Endothelial cell of umbilical vein (primary cell): Measurements from ENCODE around the gene METTL26. TPM values are rescaled to one million over a fixed set of nuclear protein-coding genes. Genes with fewer than 3 reads are reported as not detected.

Source experiments
- BruUV-seq: library from RNA; stranded (reverse); fragments of 400-500 nt; replicated peaks from 2 replicates; lab custom pipeline; 2021; lab: Mats Ljungman, UMichigan
- CTCF ChIA-PET: fragments of 300-600, 350-600 bp; sonication (Branson Sonifier 250); formaldehyde crosslinking; loops from one replicate; lab custom pipeline; 2021; ENCODE audit warnings: antibody characterized with exemption, inconsistent platforms; lab: Charles Lee
- POLR2A ChIA-PET: fragments of 300-600, 350-600 bp; sonication (Branson Sonifier 250); formaldehyde crosslinking; loops from one replicate; lab custom pipeline; 2021; ENCODE audit warnings: antibody characterized with exemption, inconsistent platforms; lab: Charles Lee
- DNase-seq: peaks from one replicate; pipeline ENCODE4 v3.0.0-alpha.2; 2011; ENCODE audit warnings: low read depth, low spot score
- FAIRE-seq: peaks from 2 replicates; lab custom pipeline; 2011; peaks lifted over from hg19 to GRCh38; lab: Jason Lieb, UNC
- H2AFZ ChIP-seq: 2 replicates; pipeline ENCODE4 v1.6.0; 2012; ENCODE audit warnings: low read depth, low read length, control low read depth, inconsistent platforms
- H3K27ac ChIP-seq: 2 replicates; pipeline ENCODE4 v1.5.1; 2011; ENCODE audit warnings: low read depth, mild to moderate bottlenecking, control low read depth, low read length, moderate library complexity; ENCODE audit not compliant: insufficient read depth
- H3K27me3 ChIP-seq, 2 experiments: 2 replicates each; pipeline versions ENCODE4 v1.6.0 to v1.6.1; 2011; ENCODE audit warnings: low read length in 2 of 2, mixed read lengths in 1 of 2; ENCODE audit not compliant: control insufficient read depth in 2 of 2, insufficient read depth in 2 of 2
- H3K36me3 ChIP-seq, 2 experiments: 2 replicates in 1 of 2; 3 replicates in 1 of 2; pipeline ENCODE4 v1.5.1; 2011; ENCODE audit warnings: low read length in 2 of 2, mild to moderate bottlenecking in 1 of 2, moderate library complexity in 1 of 2; ENCODE audit not compliant: control insufficient read depth in 2 of 2, insufficient read depth in 2 of 2; ENCODE audit errors: extremely low read depth in 1 of 2
- H3K4me1 ChIP-seq: 3 replicates; pipeline ENCODE4 v1.5.1; 2011; ENCODE audit warnings: mild to moderate bottlenecking, low read length; ENCODE audit not compliant: control insufficient read depth, insufficient read depth; ENCODE audit errors: extremely low read depth
- H3K4me2 ChIP-seq: 2 replicates; pipeline ENCODE4 v1.6.1; 2011; ENCODE audit warnings: low read length, control low read depth, mixed read lengths; ENCODE audit not compliant: insufficient read depth
- H3K4me3 ChIP-seq, 3 experiments: fragments of 200-600 bp in 1 of 3; sonication (generic), shearing (Covaris generic) in 1 of 3; replicated peaks in 1 of 3; 2 replicates each; pipeline ENCODE4 v1.5.1; 2011 to 2016; ENCODE audit warnings: control low read depth in 3 of 3, low read length in 3 of 3, mild to moderate bottlenecking in 2 of 3, inconsistent platforms in 1 of 3, low read depth in 1 of 3, moderate library complexity in 1 of 3; ENCODE audit not compliant: insufficient read depth in 1 of 3
- H3K79me2 ChIP-seq: 2 replicates; pipeline ENCODE4 v1.6.0; 2012; ENCODE audit warnings: low read length, inconsistent platforms; ENCODE audit not compliant: control insufficient read depth, insufficient read depth
- H3K9ac ChIP-seq: replicated peaks from 2 replicates; pipeline ENCODE3; 2011; ENCODE audit warnings: low read length, control low read depth; ENCODE audit not compliant: insufficient read depth; ENCODE audit errors: extremely low read depth
- H3K9me1 ChIP-seq: replicated peaks from 3 replicates; pipeline ENCODE4 v1.6.0; 2011; ENCODE audit warnings: mild to moderate bottlenecking, low read length; ENCODE audit not compliant: control insufficient read depth, insufficient read depth; ENCODE audit errors: extremely low read depth
- H3K9me3 ChIP-seq: replicated peaks from 2 replicates; pipeline ENCODE4 v1.5.1; 2012; ENCODE audit warnings: low read length, inconsistent platforms; ENCODE audit not compliant: control insufficient read depth, insufficient read depth
- H4K20me1 ChIP-seq: replicated peaks from 2 replicates; pipeline ENCODE3; 2011; ENCODE audit warnings: mild to moderate bottlenecking, low read length; ENCODE audit not compliant: control insufficient read depth, insufficient read depth; ENCODE audit errors: extremely low read depth
- EZH2 ChIP-seq: IDR thresholded peaks from 2 replicates; pipeline ENCODE4 v1.6.1; 2012; ENCODE audit warnings: borderline replicate concordance, low read depth, mild to moderate bottlenecking, moderate library complexity, low read length, inconsistent platforms; ENCODE audit not compliant: severe bottlenecking
- FOS ChIP-seq: IDR thresholded peaks from 2 replicates; pipeline ENCODE4 v1.6.1; 2011; ENCODE audit warnings: mild to moderate bottlenecking, low read length, moderate library complexity, borderline replicate concordance; ENCODE audit not compliant: insufficient read depth
- GATA2 ChIP-seq: IDR thresholded peaks from 2 replicates; pipeline ENCODE4 v1.7.0; 2011; ENCODE audit warnings: low read depth, mild to moderate bottlenecking, moderate library complexity, mixed read lengths, low read length; ENCODE audit not compliant: insufficient read length, insufficient read depth
- JUN ChIP-seq: IDR thresholded peaks from 2 replicates; pipeline ENCODE4 v1.6.1; 2011; ENCODE audit warnings: borderline replicate concordance, low read depth; ENCODE audit not compliant: insufficient read length, insufficient read depth
- MYC ChIP-seq: IDR thresholded peaks from one replicate; pipeline ENCODE4 v1.6.1; 2011; ENCODE audit warnings: mild to moderate bottlenecking, low read depth, low read length
- POLR2AphosphoS5 ChIP-seq: IDR thresholded peaks from 2 replicates; pipeline ENCODE4 v1.6.1; 2012; ENCODE audit warnings: low read depth, mild to moderate bottlenecking, control low read depth, low read length, moderate library complexity; ENCODE audit not compliant: insufficient read depth
- dilution Hi-C: fragments of 300-500 bp; cut with MboI; formaldehyde crosslinking; loops from one replicate; pipeline ENCODE4 v1.15.0; 2019; ENCODE audit warnings: low sequenced_read_pairs; ENCODE audit not compliant: extremely low pct_ligation_motif_present
- intact Hi-C: fragments of 100-400 bp; cut with micrococcal nuclease; formaldehyde crosslinking; loops from one replicate; pipeline ENCODE4 v1.10.0; 2022
- polyA plus RNA-seq, 4 experiments: library from polyadenylated mRNA; depleted of rRNA in 3 of 4; stranded (reverse) in 3 of 4; unstranded in 1 of 4; fragments of >200 nt; gene quantifications; 2 replicates each; pipeline versions ENCODE4 v1.2.1 to v1.2.3, GENCODE V29; 2011 to 2012; ENCODE audit warnings: missing spikeins in 1 of 4
- total RNA-seq: library from RNA; stranded (reverse); gene quantifications from 2 replicates; pipeline ENCODE4 v1.2.3, GENCODE V29; 2021

The METTL26 gene
- total and polyA plus RNA-seq, 2 donors (not counting 3 experiments of a cell fraction or from before 2014, with no cell fraction given) = 114 to 138 TPM

GRCh38 chr16:628321-629061 is 7.6 kb downstream of the METTL26 start:
- DNase-seq (no peak), FAIRE-seq (no peak)
- dilution Hi-C loops = no loop called here

GRCh38 chr16:627454-628239 is 8.5 kb downstream of the METTL26 start:
- H3K27ac ChIP-seq = no peak overlapping the region

More at GRCh38 chr16:628321-629061, 7.6 kb downstream of the METTL26 start:
- Histone ChIP-seq H3K36me3 (peaks cover 0 to 5% of the 10 kb centered on the region in 2 experiments), H2AFZ (no peak overlapping the region), H4K20me1 (no peaks in the 10 kb centered on the region), H3K4me3 (no peak overlapping the region), H3K27ac (no peak overlapping the region), H3K79me2 (no peaks in the 10 kb centered on the region), H3K9me1 (no peaks in the 10 kb centered on the region), H3K4me2 (no peak overlapping the region), H3K9me3 (no peaks in the 10 kb centered on the region), H3K9ac (no peak overlapping the region), H3K4me1 (peaks cover 3% of the 10 kb centered on the region), H3K27me3 (no peaks in the 10 kb centered on the region)
- no TSS peak for BruUV-seq
- CTCF ChIA-PET = no interaction called here
- TF ChIP-seq MYC = no peak
- no peak for TF ChIP-seq EZH2
- POLR2A ChIA-PET = no interaction called here
- intact Hi-C loops = no loop called here

More at GRCh38 chr16:627454-628239, 8.5 kb downstream of the METTL26 start:
- H3K4me3 ChIP-seq = no peak overlapping the region
- no TSS peak for BruUV-seq
- no peak overlapping the region for H2AFZ ChIP-seq
- H3K4me2 ChIP-seq = no peak overlapping the region
- CTCF ChIA-PET = interaction anchor here (0.6 to 1.3 kb wide), 3 partner anchors 9 to 37 kb away, joined by 3 to 7 read pairs (median 3); partner anchors contain the start of gene METTL26
- no peaks in the 10 kb centered on the region for H3K27me3 ChIP-seq
- no peaks in the 10 kb centered on the region for H3K79me2 ChIP-seq
- no peak overlapping the region for H3K9ac ChIP-seq
- H3K9me1 ChIP-seq = no peaks in the 10 kb centered on the region
- TF ChIP-seq POLR2AphosphoS5 = no peak
- no peak for TF ChIP-seq FOS
- TF ChIP-seq GATA2 = no peak
- TF ChIP-seq JUN = no peak
- H3K9me3 ChIP-seq = no peaks in the 10 kb centered on the region
- FAIRE-seq (no peak), DNase-seq (no peak)
- intact Hi-C loops (loop anchor here (2.0 kb wide), 1 partner anchor 39 kb away; no protein-coding TSS in a partner anchor), dilution Hi-C loops (no loop called here)
- peaks cover 3% of the 10 kb centered on the region for H3K4me1 ChIP-seq
- peaks cover 0 to 5% of the 10 kb centered on the region in 2 experiments for H3K36me3 ChIP-seq
- POLR2A ChIA-PET = interaction anchor here (1.2 kb wide), 1 partner anchor 9 kb away, joined by 4 read pairs; the partner anchor contains the start of gene METTL26
- H4K20me1 ChIP-seq = no peaks in the 10 kb centered on the region
